Cardiac fibroblast (primary cell): ENCODE data around the gene CEND1.

Experiments
- DNase-seq, 2 donors: peaks; one replicate each; pipeline versions ENCODE4 v3.0.0 to v3.0.0-alpha.2; 2010; ENCODE audit warnings: low read depth in 2 of 2
- H3K4me3 ChIP-seq, 2 donors: replicated peaks in 1 of 2; 1 replicate in 1 of 2; 2 replicates in 1 of 2; pipeline ENCODE4 v1.5.1; 2011; ENCODE audit warnings: low read depth in 2 of 2, low read length in 2 of 2, mild to moderate bottlenecking in 2 of 2, moderate library complexity in 1 of 2
- CTCF ChIP-seq: IDR thresholded peaks from one replicate; pipeline ENCODE4 v1.5.1; 2011; ENCODE audit warnings: low read depth, mild to moderate bottlenecking, low read length, inconsistent platforms

CEND1 gene

DNA sequence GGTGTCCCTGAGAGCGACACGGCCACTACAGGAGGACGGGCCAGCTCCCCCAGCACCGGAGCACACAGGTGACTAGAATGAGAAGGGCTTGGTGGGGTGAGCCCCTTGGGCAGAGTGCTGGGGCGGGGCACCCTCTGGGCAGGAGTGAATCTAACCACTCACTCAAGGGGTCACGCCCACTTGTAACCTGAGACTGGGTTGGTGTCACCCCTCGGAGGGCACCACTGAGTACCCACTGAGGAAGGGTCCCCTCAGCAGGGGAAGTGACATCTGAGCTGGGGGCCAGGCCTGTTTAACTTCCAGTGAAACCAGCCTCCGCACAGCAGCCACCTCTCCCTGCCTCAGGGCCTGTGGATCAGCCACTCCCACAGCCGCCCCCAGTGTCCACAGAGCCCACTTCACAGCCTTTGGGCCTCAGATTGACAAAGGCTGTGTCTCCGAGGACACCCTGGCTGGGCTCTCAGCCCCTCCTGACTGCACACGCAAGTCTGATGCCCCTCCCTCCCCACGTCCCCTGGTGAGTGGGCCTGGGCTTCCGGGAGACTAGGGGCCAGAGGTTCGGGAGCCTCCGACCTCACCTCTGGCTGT lies 18.2 kb downstream of the CEND1 start:
- no peak for DNase-seq
- TF ChIP-seq CTCF: no peak
- H3K4me3 ChIP-seq: no peak overlapping the region

GRCh38 chr11:770642-771616 lies 19.0 kb downstream of the CEND1 start:
- H3K4me3 ChIP-seq: no peak overlapping the region
- no peak for TF ChIP-seq CTCF
- no peak for DNase-seq

DNA sequence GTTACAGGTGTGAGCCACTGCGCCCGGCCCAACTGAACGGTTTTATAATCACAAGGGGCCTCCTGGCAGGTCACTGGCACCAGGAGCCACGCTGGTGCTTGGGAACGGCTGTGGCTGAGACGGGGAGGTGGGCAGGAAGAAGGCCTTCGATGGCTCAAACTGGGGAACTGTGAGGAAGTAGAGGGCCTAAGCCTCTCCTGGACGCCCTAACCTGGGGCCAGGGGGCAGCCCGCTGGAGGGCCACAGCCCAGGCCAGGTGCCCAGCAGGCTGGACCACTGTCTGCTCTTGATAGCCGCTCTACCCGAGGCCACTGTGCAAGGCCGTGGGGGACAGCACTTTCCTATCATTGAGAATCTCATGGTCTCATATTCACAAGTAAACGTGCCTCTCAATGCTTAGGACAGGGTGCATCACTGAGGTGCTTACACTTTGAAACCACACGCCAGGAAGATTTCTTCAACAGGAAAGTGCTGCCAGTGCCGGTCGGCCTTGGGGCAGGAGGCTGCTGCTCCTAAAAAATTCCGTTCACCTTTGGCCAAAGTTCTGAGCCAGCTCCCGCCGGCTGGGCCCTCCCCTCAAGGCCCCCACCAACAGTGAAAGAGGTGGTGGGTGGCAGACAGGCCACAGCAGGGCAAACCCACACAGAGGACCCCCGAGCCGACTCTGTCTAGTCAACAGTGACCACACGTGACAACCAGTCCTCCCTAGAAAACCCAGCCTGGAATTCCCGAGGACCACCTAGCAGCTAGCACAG lies 19.8 kb downstream of the CEND1 start:
- no peak overlapping the region for H3K4me3 ChIP-seq
- TF ChIP-seq CTCF: no peak

GRCh38 chr11:767238-767637 lies 22.7 kb downstream of the CEND1 start:
- TF ChIP-seq CTCF: no peak
- no peak for DNase-seq
- no peak overlapping the region for H3K4me3 ChIP-seq

More for the DNA sequence above, 19.8 kb downstream of the CEND1 start:
- DNase-seq: no peak

- H3K4me3 ChIP-seq: no peak overlapping the region
- no peak for DNase-seq
- TF ChIP-seq CTCF: no peak
These were observed 23.0 kb downstream of the CEND1 start for GRCh38 chr11:766936-767210.

GRCh38 chr11:766106-766935 lies 23.6 kb downstream of the CEND1 start:
- no peak for TF ChIP-seq CTCF
- H3K4me3 ChIP-seq: no peak overlapping the region
- no peak for DNase-seq
